Natural killer cell (primary cell): ENCODE data around the gene NDUFB11. TPM values are rescaled to one million over a fixed set of nuclear protein-coding genes. Genes with fewer than 3 reads are reported as not detected.

Source experiments
- ATAC-seq, 3 donors: fragments of 150-1000 bp in 2 of 3; fragments of 200-7000 bp in 1 of 3; cut with Tn5 transposase; 1 replicate in 1 of 3; 2 replicates in 2 of 3; pipeline ENCODE4 v1.10.0; 2021; ENCODE audit warnings: mild to moderate bottlenecking in 2 of 3, moderate library complexity in 2 of 3
- DNase-seq, 2 donors: peaks; one replicate each; pipeline versions ENCODE4 v3.0.0 to v3.0.0-alpha.2; 2013 to 2021; ENCODE audit warnings: mixed read lengths in 1 of 2
- H3K27ac ChIP-seq: one replicate; pipeline ENCODE4 v1.5.1; 2013; ENCODE audit warnings: mild to moderate bottlenecking, low read length
- H3K27me3 ChIP-seq: one replicate; pipeline ENCODE4 v1.6.1; 2013; ENCODE audit warnings: low read length; ENCODE audit not compliant: control insufficient read depth, insufficient read depth
- H3K36me3 ChIP-seq: one replicate; pipeline ENCODE4 v1.6.1; 2013; ENCODE audit warnings: low read length; ENCODE audit not compliant: control insufficient read depth, insufficient read depth
- H3K4me1 ChIP-seq: one replicate; pipeline ENCODE4 v1.6.1; 2013; ENCODE audit warnings: low read length; ENCODE audit not compliant: control insufficient read depth, insufficient read depth
- H3K4me3 ChIP-seq: one replicate; pipeline ENCODE4 v1.5.1; 2013; ENCODE audit warnings: low read length
- H3K9me3 ChIP-seq: one replicate; pipeline ENCODE4 v1.6.1; 2013; ENCODE audit warnings: low read length; ENCODE audit not compliant: control insufficient read depth, insufficient read depth
- H3K27ac Mint-ChIP-seq, 2 donors: one replicate each; pipeline ENCODE4 v1.8.0; 2022; ENCODE audit warnings: mild to moderate bottlenecking in 2 of 2, mixed read lengths in 2 of 2, moderate library complexity in 1 of 2
- H3K27me3 Mint-ChIP-seq, 2 donors: one replicate each; pipeline ENCODE4 v1.8.0; 2022; ENCODE audit warnings: low read depth in 2 of 2, mixed read lengths in 2 of 2
- H3K36me3 Mint-ChIP-seq: one replicate; pipeline ENCODE4 v1.8.0; 2022; ENCODE audit warnings: mixed read lengths
- H3K4me1 Mint-ChIP-seq, 2 donors: one replicate each; pipeline ENCODE4 v1.8.0; 2022; ENCODE audit warnings: mixed read lengths in 2 of 2
- H3K4me3 Mint-ChIP-seq: one replicate; pipeline ENCODE4 v1.8.0; 2022; ENCODE audit warnings: mild to moderate bottlenecking, moderate library complexity, mixed read lengths
- H3K9me3 Mint-ChIP-seq, 2 donors: one replicate each; pipeline ENCODE4 v1.8.0; 2022; ENCODE audit warnings: mixed read lengths in 2 of 2
- CTCF ChIP-seq: fragments of 200-600 bp; IDR thresholded peaks from one replicate; pipeline ENCODE4 v1.8.0; 2022; ENCODE audit warnings: antibody characterized with exemption
- WGBS: methylation state at CpG from one replicate; pipeline ENCODE4 v1.1.7; 2013; ENCODE audit warnings: missing lambda C conversion rate; ENCODE audit not compliant: insufficient coverage; 5-methylcytosine and 5-hydroxymethylcytosine counted together
- intact Hi-C: fragments of 100-400 bp; cut with micrococcal nuclease; formaldehyde crosslinking; loops from one replicate; pipeline ENCODE4 v1.14.2; 2022
- total RNA-seq, 4 donors: library from RNA; stranded (reverse); fragments of 120-200 nt in 1 of 4; gene quantifications; one replicate each; pipeline versions ENCODE4 v1.2.3 to v1.2.4, GENCODE V29; 2013 to 2022

Gene NDUFB11
- total RNA-seq, 3 donors from 2014 or later (not counting 1 experiment from before 2014, with no cell fraction given), result 38.2 to 43.3 (median 42.3) TPM

GRCh38 chrX:47191331-47191730 lies 46.8 kb upstream of the NDUFB11 start:
- intact Hi-C loops, result loop anchor here (5.0 to 10.0 kb wide), 3 partner anchors 171 to 831 kb away; partner anchors contain the start of gene ZNF81

GRCh38 chrX:47190445-47191269 lies 46.2 kb upstream of the NDUFB11 start:
- WGBS, result 3% methylated on average over 40 of the region's 40 CpGs
- peaks cover 29 to 32% of the 10 kb centered on the region in 2 donors for H3K4me1 Mint-ChIP-seq
- H3K4me3 Mint-ChIP-seq, result peak overlapping the region; percentile 94
- H3K36me3 Mint-ChIP-seq, result no peaks in the 10 kb centered on the region
- Histone ChIP-seq H3K27me3 (no peaks in the 10 kb centered on the region), H3K4me1 (peaks cover 46% of the 10 kb centered on the region), H3K9me3 (no peaks in the 10 kb centered on the region), H3K4me3 (peak overlapping the region; percentile 58), H3K36me3 (peaks cover 11% of the 10 kb centered on the region), H3K27ac (peak overlapping the region; percentile 92)
- H3K27me3 Mint-ChIP-seq, result no peaks in the 10 kb centered on the region
- H3K27ac Mint-ChIP-seq, result peak overlapping the region; percentile 93 to 95
- intact Hi-C loops, result loop anchor here (5.0 to 10.0 kb wide), 3 partner anchors 172 to 832 kb away; partner anchors contain the start of gene ZNF81
- no peaks in the 10 kb centered on the region for H3K9me3 Mint-ChIP-seq
- peak; percentile 64 to 91 for DNase-seq
- ATAC-seq, result peak; percentile 75 to 89 (median 76)
- TF ChIP-seq CTCF, result no peak

More at GRCh38 chrX:47191331-47191730, 46.8 kb upstream of the NDUFB11 start:
- H3K27ac Mint-ChIP-seq, result peak overlapping the region; percentile 93 to 95
- peak overlapping the region; percentile 58 for H3K4me3 ChIP-seq
- no peaks in the 10 kb centered on the region for H3K9me3 ChIP-seq
- H3K9me3 Mint-ChIP-seq, result no peaks in the 10 kb centered on the region
- no peaks in the 10 kb centered on the region for H3K27me3 Mint-ChIP-seq
- peak; percentile 39 to 74 for DNase-seq
- H3K27me3 ChIP-seq, result no peaks in the 10 kb centered on the region
- peaks cover 36 to 39% of the 10 kb centered on the region in 2 donors for H3K4me1 Mint-ChIP-seq
- ATAC-seq, result peak in 1 of 3 donors; percentile 35
- peaks cover 6% of the 10 kb centered on the region for H3K36me3 ChIP-seq
- peak overlapping the region; percentile 94 for H3K4me3 Mint-ChIP-seq
- under 1% methylated on average over 26 of the region's 26 CpGs for WGBS
- TF ChIP-seq CTCF, result no peak
- H3K36me3 Mint-ChIP-seq, result no peaks in the 10 kb centered on the region
- H3K4me1 ChIP-seq, result peaks cover 52% of the 10 kb centered on the region
- peak overlapping the region; percentile 92 for H3K27ac ChIP-seq

GRCh38 chrX:47189906-47190305 lies 45.4 kb upstream of the NDUFB11 start:
- no peak for DNase-seq
- no peaks in the 10 kb centered on the region for H3K36me3 Mint-ChIP-seq
- H3K4me1 Mint-ChIP-seq, result peaks cover 23 to 24% of the 10 kb centered on the region in 2 donors
- TF ChIP-seq CTCF, result no peak
- H3K4me3 Mint-ChIP-seq, result no peak overlapping the region
- no peak overlapping the region for H3K4me3 ChIP-seq
- intact Hi-C loops, result loop anchor here (5.0 to 10.0 kb wide), 3 partner anchors 172 to 832 kb away; partner anchors contain the start of gene ZNF81
- no peaks in the 10 kb centered on the region for H3K9me3 Mint-ChIP-seq
- H3K4me1 ChIP-seq, result peaks cover 38% of the 10 kb centered on the region
- H3K27ac ChIP-seq, result no peak overlapping the region
- H3K27ac Mint-ChIP-seq, result no peak overlapping the region
- H3K27me3 Mint-ChIP-seq, result no peaks in the 10 kb centered on the region
- H3K27me3 ChIP-seq, result no peaks in the 10 kb centered on the region
- peaks cover 16% of the 10 kb centered on the region for H3K36me3 ChIP-seq
- no peaks in the 10 kb centered on the region for H3K9me3 ChIP-seq
- no peak for ATAC-seq
- WGBS, result 92% methylated on average over 9 of the region's 19 CpGs
